HS-27A (cell line): ENCODE data around the gene FBXO8.

Source experiments
- DNase-seq: peaks from one replicate; pipeline ENCODE4 v3.0.0-alpha.2; 2012; ENCODE audit warnings: low read depth, missing footprints

FBXO8 gene

DNA sequence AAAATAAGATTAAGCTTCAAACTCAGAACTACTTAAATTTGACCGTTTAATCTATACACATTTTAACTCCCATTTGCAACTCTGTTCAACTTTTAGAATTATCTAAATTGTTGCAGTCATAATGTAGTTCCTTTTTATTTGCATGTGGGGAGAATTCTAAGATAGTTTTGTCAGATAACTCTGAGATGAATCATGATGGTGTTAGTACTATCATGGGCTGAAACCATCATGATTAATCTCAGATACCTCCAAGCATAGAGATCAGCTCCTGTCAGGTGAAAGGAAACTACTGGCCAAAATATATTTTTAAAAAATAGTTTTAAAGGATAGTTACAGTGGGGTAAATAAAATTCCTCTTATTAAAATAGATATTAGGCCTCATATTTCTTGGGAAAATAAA, 39.0 kb downstream of the FBXO8 start:
- DNase-seq: no peak

DNA sequence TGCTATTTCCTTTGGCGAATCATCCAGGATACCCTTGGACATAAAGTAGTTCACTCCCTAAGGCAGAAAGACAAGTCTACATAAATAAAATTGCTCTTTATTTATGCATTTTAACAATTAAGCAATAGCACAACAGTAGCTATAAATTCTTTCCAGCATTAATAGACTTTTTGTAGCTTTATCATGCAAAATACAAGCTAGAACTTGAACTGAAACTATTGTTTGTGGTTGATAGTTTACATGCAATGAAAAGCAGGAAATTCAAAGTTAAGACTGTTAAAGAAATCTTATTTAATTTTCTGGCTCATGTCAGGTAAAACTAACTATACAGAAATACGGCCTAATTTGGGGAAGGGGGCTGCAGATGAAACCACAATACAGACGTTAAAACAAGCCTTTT, 42.3 kb downstream of the FBXO8 start:
- no peak for DNase-seq

DNA sequence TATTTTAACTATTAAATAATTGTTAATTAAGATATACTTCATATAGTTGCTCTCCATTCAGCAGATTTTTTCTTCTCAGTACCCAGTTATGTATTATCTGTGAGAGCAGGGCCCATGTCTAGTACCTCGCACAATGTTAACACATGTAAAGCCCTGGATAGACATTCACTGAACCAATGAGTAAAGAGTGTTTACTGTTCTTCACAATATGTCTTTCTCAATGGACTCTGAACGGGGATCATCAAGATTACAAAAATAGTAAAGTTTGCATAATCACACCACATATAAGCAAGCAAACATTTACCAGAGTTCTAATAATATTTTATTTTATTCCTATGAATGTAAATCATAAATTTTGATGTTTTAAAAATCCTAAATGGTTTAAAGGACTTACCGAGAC, 47.1 kb downstream of the FBXO8 start:
- DNase-seq: no peak

- no peak for DNase-seq
Observed at GRCh38 chr4:174230680-174231079, 52.8 kb downstream of the FBXO8 start.

DNA sequence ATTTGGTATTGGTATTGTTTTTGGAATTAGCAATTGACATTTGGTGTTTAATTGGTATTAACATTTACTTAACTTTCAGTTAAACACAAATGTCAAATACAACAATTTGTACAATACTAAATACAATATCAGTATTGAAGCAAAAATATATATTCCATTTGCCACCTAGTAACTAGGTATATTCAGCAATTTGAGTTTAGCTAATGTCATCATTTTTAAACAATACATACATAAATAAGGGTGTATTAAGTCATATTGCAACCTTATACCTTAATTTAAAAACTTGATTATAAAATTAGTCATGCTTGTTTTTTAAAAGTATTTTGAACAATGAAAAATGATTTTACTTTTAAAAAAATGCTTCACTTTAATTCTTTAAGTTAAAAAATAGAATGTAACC, 53.3 kb downstream of the FBXO8 start:
- no peak for DNase-seq

- DNase-seq: no peak
Observed at GRCh38 chr4:174228988-174229387, 54.5 kb downstream of the FBXO8 start.

DNA sequence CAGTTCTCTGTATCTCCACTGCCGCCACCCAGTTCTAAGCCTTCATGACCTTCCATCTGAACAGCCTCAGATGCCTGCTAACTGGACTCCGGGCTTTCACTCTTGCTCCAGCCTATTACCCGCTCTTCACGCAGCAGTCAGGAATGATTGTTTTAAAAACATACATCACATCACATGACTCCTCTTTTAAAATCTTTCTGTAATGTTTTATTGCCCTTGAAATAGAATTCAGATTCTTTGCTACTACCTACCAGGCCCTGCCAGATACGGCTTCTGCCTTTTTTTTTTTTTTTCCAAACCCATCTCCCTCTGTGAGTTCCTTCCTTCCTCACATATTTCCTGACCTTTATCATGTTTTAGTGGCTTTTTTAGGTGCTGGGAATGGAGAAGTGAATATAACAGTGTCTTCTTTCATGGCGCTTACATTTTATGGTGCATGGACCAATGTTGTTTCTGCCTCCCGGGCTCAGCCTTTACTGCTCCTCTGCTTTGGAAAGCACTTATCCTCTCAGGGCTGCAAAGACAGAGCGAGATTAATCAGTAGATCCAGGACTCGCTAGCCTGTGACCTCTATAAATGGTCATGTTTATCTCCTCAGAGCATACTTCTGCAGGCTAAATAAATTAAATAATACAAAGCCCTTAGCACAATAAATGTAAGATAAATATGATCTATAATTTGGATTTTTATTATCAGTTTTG, 58.0 kb downstream of the FBXO8 start:
- no peak for DNase-seq

DNA sequence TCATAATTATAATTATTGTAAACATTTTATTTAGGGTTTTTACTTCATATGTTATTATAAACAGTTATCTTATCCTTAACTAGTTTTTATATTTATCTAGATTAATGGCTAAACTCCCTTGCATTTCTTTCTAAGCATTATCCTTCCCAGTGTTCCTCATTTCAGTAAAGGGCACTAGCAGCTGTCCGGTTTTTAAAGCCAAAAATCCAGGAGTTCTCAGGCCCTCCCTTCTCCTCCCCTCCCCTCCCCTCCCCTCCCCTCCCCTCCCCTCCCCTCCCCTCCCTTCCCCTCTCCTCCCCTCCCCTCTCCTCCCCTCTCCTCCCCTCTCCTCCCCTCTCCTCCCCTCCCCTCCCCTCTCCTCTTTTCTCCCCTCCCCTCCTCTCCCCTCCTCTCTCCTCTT, 58.9 kb downstream of the FBXO8 start:
- DNase-seq: no peak

GRCh38 chr4:174222266-174222872, 61.1 kb downstream of the FBXO8 start:
- no peak for DNase-seq

GRCh38 chr4:174218127-174218790, 65.2 kb downstream of the FBXO8 start:
- DNase-seq: no peak

GRCh38 chr4:174217273-174218126, 66.0 kb downstream of the FBXO8 start:
- DNase-seq: no peak

GRCh38 chr4:174216799-174217272, 66.6 kb downstream of the FBXO8 start:
- DNase-seq: no peak

DNA sequence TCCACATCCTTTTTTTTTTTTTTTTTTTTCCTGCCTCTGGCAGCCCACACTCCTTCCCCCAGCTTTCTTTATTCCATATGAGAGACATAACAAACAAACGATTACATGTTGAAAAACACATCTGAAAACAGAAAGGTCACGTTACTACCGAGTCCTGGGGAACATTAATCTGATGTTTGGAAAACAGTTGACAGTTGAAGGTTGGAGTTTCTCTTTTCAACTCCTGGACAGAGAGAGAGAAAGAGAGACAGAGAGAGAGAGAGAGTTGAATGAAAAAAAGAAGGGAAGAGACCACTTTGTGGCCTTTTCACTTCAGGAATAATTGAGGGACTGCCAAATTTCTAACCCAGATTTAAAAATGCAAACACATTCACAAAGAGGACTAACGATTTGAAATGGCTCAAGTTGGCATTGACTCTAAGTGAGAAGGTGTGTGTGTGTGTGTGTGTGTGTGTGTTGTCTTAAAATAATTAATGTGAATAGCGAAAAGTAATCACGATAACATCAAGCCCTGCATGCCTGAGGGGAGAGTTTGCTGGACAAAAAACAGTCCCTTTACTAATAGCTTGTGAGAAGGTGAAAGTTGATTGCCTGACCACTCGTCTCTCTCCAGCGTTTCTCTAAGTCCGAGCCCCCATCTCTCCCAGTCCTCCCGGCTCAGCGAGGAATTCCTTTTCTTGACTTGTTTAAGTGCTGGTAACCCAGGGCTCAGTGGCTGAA, 67.3 kb downstream of the FBXO8 start:
- no peak for DNase-seq

DNA sequence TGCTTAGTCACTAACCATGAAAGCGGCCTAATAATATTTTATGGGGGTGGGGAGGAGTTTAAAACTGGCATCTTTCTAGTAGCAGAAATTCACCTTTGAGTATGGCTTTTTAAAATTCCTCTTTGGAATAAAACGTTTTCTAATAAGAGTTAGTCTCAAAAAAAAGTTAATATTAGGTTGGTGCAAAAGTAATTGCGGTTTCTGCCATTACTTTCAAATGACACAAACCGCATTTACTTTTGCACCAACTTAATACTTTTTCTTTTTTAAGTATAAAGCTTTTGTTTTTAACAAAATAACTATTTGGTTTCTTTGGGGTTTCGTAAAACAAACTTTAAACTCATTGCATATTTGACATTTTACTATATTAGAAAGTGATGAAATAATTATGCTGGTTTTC, 68.4 kb downstream of the FBXO8 start:
- DNase-seq: no peak

DNA sequence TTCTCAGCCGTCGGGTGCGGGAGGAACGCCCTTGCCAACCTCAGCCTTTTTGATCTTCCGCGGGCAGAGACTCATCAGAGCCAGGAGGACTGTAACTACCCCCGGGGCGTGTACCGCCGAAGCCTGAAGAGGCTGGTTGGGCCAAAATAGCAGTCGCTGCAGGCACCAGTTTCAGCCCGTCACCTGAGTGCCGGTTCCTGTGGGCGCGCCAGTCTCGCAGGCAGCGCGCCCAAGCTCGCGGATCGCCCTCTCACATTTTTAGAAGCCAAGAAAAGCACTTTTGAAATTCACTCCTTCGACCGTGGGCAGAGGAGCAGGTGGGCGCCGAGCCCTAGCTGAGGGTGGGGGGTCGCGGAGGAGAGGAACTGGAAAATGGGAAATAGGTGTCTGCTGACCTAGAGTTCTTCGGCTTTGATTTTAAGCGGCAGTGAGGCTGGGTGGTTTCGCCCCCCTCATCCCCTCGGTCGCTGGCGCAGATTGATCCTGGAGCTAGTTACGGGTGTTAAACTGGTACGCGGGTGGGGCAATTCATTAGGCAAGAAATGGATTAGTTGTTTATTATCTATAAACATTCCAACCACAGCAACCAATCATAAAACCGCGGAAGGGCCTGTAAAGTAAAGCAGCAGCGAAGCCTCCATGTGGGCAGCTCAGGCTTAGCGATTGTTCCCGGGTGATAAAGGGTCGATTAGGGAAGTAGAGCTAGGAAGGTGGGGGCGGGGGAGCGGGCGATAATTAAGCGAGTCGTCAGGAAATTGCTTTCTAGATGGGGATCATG, 69.2 kb downstream of the FBXO8 start:
- no peak for DNase-seq

- DNase-seq: no peak
Observed at GRCh38 chr4:174213731-174214100, 69.8 kb downstream of the FBXO8 start.

DNA sequence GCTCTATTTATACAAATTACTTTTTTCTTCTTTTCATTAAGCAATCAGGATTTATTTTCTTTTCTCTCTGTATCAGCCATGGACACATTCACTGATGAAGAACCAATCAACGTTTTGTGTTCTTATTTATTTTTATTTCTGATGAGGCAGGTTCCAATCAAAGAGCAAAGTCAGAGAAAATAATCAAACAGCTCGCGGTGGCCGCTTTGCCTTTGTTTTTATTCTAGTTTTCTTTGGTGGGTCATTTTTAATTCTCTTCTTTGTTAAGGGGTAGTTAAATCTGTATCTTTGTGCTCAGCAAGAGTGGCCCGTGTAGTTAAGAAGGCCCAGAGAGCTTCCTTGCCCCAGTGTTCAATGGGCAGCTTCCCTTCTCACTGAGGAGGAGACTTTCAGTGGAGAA, 71.4 kb downstream of the FBXO8 start:
- no peak for DNase-seq

DNA sequence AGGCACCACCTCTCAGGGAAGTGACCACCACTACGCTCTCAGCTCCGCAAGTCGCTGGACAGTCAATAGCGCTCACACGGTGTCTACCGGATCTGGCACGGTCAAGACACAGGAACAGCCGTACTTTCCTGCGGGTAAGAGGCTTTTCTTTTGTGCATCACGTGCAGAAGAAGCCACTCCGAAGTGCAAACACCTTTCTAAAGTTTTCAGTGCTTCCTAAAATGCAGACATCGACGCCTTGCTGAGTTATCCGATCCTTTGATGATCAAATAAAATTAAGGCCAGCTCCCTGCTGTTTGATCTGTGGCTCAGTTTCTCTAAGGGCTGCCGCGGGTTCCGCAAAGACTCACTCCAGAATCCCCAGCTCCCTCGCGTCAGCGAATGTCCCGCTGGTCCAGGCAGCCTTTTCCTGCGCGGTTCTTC, 71.8 kb downstream of the FBXO8 start:
- no peak for DNase-seq

DNA sequence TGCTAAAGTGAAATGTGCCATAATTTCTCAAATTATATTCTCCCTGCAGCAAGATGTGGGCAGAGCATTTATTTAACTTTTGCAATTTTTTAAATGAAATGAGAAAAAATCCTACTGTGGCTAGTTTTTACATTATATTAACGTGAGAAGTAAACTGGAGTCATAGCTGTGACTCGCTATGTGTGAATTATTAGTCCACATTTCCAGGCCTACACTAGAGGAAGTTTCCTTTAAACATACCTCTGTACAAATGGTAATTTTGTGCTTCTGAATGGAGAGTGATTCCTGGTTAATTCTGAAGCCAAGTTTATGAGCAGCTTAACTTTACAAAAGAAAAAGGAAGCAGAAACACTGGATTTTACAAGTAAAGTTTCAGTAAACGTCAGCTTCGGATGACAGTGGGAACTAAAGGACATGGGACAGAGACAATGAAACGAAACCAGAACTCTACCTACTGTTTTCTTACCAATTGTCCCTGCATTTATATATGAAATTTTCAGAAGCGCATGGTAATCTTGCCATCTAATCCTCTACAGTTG, 72.4 kb downstream of the FBXO8 start:
- no peak for DNase-seq

- no peak for DNase-seq
Observed at GRCh38 chr4:174210354-174210753, 73.1 kb downstream of the FBXO8 start.

DNA sequence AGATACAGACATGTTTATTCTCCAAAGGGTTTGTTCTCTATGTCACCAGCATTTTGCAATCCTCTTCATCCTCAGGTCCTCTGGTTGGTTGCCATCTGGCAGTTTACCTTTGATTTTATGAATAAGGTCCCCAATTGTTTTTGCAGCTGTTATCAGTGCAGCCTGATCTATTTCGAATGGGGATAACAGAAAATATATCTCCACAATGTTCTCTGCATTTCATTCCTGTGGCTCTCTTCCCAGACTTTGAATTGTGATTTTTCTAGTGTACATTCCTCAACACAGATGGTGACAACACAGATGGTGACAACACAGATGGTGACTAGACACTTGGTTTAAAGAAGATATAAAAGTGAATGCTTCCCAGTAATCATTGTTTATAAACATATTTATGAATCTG, 74.1 kb downstream of the FBXO8 start:
- no peak for DNase-seq
